Stomach (tissue), 9 donors: Measurements from ENCODE around the gene SNRPB2. TPM values are rescaled to one million over a fixed set of nuclear protein-coding genes. Genes with fewer than 3 reads are reported as not detected.

Experiments used
- DNase-seq, 2 donors: peaks; one replicate each; pipeline versions ENCODE4 v3.0.0 to v3.0.0-alpha.2; 2013 to 2019
- H3K27ac ChIP-seq, 5 donors: fragments of 200-600 bp in 4 of 5; sonication (generic) in 4 of 5; one replicate each; pipeline ENCODE4 v1.5.1; 2013 to 2019; ENCODE audit warnings: mild to moderate bottlenecking in 1 of 5, moderate library complexity in 1 of 5
- H3K27me3 ChIP-seq, 3 donors: fragments of 200-600 bp; sonication (generic); one replicate each; pipeline ENCODE4 v1.5.1; 2017 to 2019; ENCODE audit warnings: mixed run types in 1 of 3
- H3K36me3 ChIP-seq, 4 donors: fragments of 200-600 bp; sonication (generic); 1 replicate in 3 of 4; 2 replicates in 1 of 4; pipeline ENCODE4 v1.5.1; 2016 to 2019
- H3K4me1 ChIP-seq, 4 donors: fragments of 200-600 bp; sonication (generic); one replicate each; pipeline ENCODE4 v1.5.1; 2016 to 2019
- H3K4me3 ChIP-seq, 4 donors: fragments of 200-600 bp; sonication (generic) in 3 of 4; one replicate each; pipeline ENCODE4 v1.5.1; 2016 to 2019; ENCODE audit warnings: mild to moderate bottlenecking in 1 of 4
- H3K9me3 ChIP-seq, 4 donors: fragments of 200-600 bp; sonication (generic); one replicate each; pipeline ENCODE4 v1.5.1; 2016 to 2019
- EP300 ChIP-seq: sonication (generic); formaldehyde crosslinking; IDR thresholded peaks from one replicate; pipeline ENCODE4 v1.6.1; 2017; ENCODE audit warnings: antibody characterized with exemption
- POLR2A ChIP-seq, 4 donors: fragments of 450-650 bp; IDR thresholded peaks; one replicate each; pipeline ENCODE4 v1.6.1; 2016; ENCODE audit warnings: antibody characterized with exemption in 4 of 4, control low read depth in 2 of 4, mild to moderate bottlenecking in 1 of 4, moderate library complexity in 1 of 4
- POLR2AphosphoS5 ChIP-seq, 3 donors: sonication (generic); formaldehyde crosslinking; IDR thresholded peaks; one replicate each; pipeline ENCODE4 v1.6.1; 2016; ENCODE audit warnings: antibody characterized with exemption in 3 of 3
- WGBS, 5 donors: extraction: QIAGEN DNeasy Blood & Tissue Kit in 3 of 5; methylation state at CpG; one replicate each; pipeline versions ENCODE4 v1.1.5 to v1.1.7; 2013 to 2018; 5-methylcytosine and 5-hydroxymethylcytosine counted together
- intact Hi-C: fragments of 100-400 bp; cut with DNase I; formaldehyde crosslinking; loops from one replicate; pipeline ENCODE4 v1.15.1; 2023; ENCODE audit warnings: low total_unique reads
- polyA plus RNA-seq, 3 donors: library from polyadenylated mRNA; stranded (reverse); fragments of 200-250 nt; gene quantifications; one replicate each; pipeline ENCODE4 v1.2.3, GENCODE V29; 2013
- total RNA-seq, 5 donors: library from RNA; depleted of rRNA; stranded (reverse); fragments of >200 nt; gene quantifications; one replicate each; pipeline versions ENCODE4 v1.1.0 to v1.2.3, GENCODE V29; 2014 to 2016
- TF ChIP-seq, protein P1 (sequence below), 7 experiments: fragments of 450-650 bp in 4 of 7; fragments of 200-600 bp in 3 of 7; sonication (generic) in 3 of 7; IDR thresholded peaks; one replicate each; pipeline ENCODE4 v1.5.1; 2016 to 2019; ENCODE audit warnings: antibody characterized with exemption in 7 of 7, control low read depth in 2 of 7, mild to moderate bottlenecking in 1 of 7
- donor health status: healthy with polysubstance abuse.
- donor health status: Bipolar disorder and iron deficiency.
- donor health status: healthy.

SNRPB2 gene
- total and polyA plus RNA-seq, 8 donors = 2.6 to 67.4 (median 44.4) TPM; not detected in 1

DNA sequence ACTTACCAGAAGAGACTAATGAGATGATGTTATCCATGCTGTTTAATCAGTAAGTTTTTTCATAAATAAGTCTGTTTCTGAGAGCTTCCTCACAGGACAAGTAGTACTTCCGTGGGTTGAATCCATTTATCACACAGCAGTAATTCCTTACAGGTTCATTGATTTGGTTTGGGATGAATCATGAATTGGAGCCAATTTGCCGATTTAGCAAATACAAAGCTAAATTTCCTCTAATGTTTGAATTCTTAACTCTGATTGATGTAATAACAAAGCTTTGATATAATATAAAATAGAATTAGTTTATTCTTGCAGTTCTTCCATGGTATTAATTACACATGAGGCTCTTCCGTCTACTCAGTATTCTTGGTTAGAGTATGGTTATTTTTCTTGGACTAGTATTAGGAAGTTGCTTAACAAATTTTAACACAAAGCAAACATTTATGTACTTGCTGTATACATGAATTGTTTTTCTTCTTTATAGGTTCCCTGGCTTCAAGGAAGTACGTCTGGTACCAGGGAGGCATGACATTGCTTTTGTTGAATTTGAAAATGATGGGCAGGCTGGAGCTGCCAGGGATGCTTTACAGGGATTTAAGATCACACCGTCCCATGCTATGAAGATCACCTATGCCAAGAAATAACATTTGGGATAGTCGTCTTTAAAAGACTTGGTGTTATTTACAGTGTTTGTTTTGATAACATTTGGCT is 10.7 kb downstream of the SNRPB2 start:
- Histone ChIP-seq H3K36me3 (peaks cover 16 to 70% (median 70%) of the 10 kb centered on the region in 4 donors), H3K9me3 (no peaks in the 10 kb centered on the region), H3K27ac (no peak overlapping the region), H3K4me3 (no peak overlapping the region), H3K4me1 (no peaks in the 10 kb centered on the region), H3K27me3 (no peaks in the 10 kb centered on the region)
- 83 to 91% (median 86%) methylated on average over 6 of the region's 6 CpGs for whole genome bisulfite sequencing, 5 donors
- intact Hi-C loops = no loop called here
- DNase-seq = no peak
- TF ChIP-seq EP300 (no peak), POLR2A (IDR thresholded peaks at IDR 0.05) (no peak), POLR2AphosphoS5 (IDR thresholded peaks at IDR 0.05) (no peak)
- TF ChIP-seq, protein P1, sequence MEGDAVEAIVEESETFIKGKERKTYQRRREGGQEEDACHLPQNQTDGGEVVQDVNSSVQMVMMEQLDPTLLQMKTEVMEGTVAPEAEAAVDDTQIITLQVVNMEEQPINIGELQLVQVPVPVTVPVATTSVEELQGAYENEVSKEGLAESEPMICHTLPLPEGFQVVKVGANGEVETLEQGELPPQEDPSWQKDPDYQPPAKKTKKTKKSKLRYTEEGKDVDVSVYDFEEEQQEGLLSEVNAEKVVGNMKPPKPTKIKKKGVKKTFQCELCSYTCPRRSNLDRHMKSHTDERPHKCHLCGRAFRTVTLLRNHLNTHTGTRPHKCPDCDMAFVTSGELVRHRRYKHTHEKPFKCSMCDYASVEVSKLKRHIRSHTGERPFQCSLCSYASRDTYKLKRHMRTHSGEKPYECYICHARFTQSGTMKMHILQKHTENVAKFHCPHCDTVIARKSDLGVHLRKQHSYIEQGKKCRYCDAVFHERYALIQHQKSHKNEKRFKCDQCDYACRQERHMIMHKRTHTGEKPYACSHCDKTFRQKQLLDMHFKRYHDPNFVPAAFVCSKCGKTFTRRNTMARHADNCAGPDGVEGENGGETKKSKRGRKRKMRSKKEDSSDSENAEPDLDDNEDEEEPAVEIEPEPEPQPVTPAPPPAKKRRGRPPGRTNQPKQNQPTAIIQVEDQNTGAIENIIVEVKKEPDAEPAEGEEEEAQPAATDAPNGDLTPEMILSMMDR (IDR thresholded peaks at IDR 0.05) = no peak

DNA sequence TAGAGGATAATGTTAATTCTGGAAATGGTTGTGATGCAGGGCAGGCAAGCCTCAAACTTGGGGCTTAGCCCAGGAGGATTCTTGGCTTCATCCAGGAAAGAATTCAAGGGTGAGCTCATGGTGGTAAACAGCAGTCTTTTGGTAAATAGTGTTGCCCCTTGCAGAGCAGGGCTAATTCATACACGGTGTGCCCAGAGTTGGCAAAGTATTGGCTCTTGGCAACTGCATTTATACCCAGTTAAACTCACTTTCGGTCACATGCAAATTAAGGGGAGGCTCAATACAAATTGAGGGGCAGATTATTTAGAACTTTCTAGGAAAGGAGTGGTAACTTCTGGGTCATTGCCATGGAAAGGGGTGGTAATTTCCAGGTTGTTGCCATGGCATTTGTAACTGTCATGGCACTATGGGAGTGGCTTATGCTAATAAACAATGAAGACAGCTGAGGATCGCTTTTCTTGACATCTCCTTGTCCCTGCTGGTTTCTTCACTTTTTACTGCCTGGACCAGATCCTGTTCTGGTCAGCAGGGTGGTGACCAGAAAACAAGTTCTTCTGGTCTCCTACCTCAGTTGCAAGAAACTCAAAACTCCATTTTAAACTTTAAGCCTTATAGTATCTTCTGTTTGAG is 14.5 kb downstream of the SNRPB2 start:
- no peak for TF ChIP-seq POLR2A (IDR thresholded peaks at IDR 0.05)
- TF ChIP-seq POLR2AphosphoS5 (IDR thresholded peaks at IDR 0.05) = no peak
- no peak for TF ChIP-seq EP300
- TF ChIP-seq, protein P1 (IDR thresholded peaks at IDR 0.05) = no peak
- H3K27me3 ChIP-seq = no peaks in the 10 kb centered on the region
- H3K9me3 ChIP-seq = no peaks in the 10 kb centered on the region
- H3K36me3 ChIP-seq = peaks cover 9 to 34% (median 33%) of the 10 kb centered on the region in 4 donors
- no peak overlapping the region for H3K27ac ChIP-seq
- no peak for DNase-seq
- H3K4me1 ChIP-seq = no peaks in the 10 kb centered on the region
- H3K4me3 ChIP-seq = no peak overlapping the region
- intact Hi-C loops = no loop called here
- 52 to 77% (median 69%) methylated on average over 3 of the region's 3 CpGs for WGBS, 5 donors

DNA sequence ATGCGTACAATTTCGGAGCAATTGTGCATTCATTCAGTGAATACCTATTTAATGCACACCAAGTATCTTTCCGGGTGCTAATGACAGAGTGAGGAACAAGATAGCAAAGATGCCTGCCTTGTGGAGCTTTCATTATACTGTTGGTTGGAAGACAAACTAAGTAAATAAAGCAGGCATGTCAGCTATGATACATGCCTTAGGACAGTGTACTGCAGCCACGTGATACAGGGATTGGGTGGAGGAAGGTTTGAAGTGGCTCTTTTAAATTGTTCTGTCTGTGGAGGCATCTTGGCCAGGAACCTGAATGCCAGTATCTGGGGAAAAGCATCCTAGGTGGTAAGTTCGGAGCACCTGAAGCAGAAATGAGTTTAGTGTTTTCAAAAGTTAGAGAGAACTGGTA is 15.4 kb downstream of the SNRPB2 start:
- DNase-seq = no peak
- no peak overlapping the region for H3K4me3 ChIP-seq
- H3K27ac ChIP-seq = no peak overlapping the region
- H3K4me1 ChIP-seq = no peaks in the 10 kb centered on the region
- H3K36me3 ChIP-seq = peaks cover 7 to 25% (median 24%) of the 10 kb centered on the region in 4 donors
- TF ChIP-seq POLR2A (IDR thresholded peaks at IDR 0.05) (no peak), POLR2AphosphoS5 (IDR thresholded peaks at IDR 0.05) (no peak), EP300 (no peak)
- TF ChIP-seq, protein P1 (IDR thresholded peaks at IDR 0.05) = no peak
- 74 to 83% (median 75%) methylated on average over 5 of the region's 5 CpGs for WGBS, 5 donors
- no peaks in the 10 kb centered on the region for H3K27me3 ChIP-seq
- intact Hi-C loops = no loop called here
- no peaks in the 10 kb centered on the region for H3K9me3 ChIP-seq

DNA sequence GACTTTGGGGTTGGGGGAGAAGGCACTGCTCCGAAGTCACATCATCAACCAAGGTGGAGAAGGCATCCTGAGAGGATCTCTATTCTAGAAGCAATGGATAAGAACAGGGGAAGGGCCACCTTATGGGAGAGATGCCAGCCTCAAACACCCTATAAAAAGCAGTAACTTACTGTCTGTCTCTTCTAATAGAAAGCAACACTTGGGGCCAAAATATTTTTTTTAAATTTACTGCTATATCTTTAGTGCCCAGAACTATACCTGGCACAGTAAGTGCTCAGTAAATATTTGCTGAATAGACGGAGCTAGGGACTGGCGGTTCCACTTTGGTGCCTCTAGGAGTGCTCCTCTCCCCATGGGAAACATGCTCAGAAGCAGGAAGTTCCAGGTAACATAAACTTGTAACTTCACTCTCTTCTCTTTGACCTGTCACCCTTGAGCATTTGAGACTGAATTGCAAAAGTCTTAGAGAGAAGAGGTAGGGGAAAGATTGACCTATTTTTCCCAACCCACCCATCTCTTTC is 17.5 kb downstream of the SNRPB2 start:
- Histone ChIP-seq H3K27me3 (no peaks in the 10 kb centered on the region), H3K9me3 (no peaks in the 10 kb centered on the region), H3K4me1 (no peaks in the 10 kb centered on the region), H3K36me3 (peaks cover 0 to 4% (median 3%) of the 10 kb centered on the region in 4 donors), H3K4me3 (no peak overlapping the region), H3K27ac (no peak overlapping the region)
- TF ChIP-seq EP300 (no peak), POLR2AphosphoS5 (IDR thresholded peaks at IDR 0.05) (no peak), POLR2A (IDR thresholded peaks at IDR 0.05) (no peak)
- TF ChIP-seq, protein P1 (IDR thresholded peaks at IDR 0.05) = no peak
- intact Hi-C loops = no loop called here
- DNase-seq = peak in 1 of 2 donors; percentile 31
- WGBS, 5 donors = 46 to 51% (median 49%) methylated on average over 3 of the region's 3 CpGs
